Gastroesophageal sphincter (tissue), 4 donors: ENCODE data around the gene HECTD1. TPM values are rescaled to one million over a fixed set of nuclear protein-coding genes. Genes with fewer than 3 reads are reported as not detected.

Experiments
- ATAC-seq: fragments of 150-250 bp; one replicate; pipeline ENCODE4 v1.9.1; 2016; ENCODE audit warnings: mild to moderate bottlenecking, moderate library complexity
- H3K27ac ChIP-seq, 4 donors: fragments of 200-600 bp; sonication (generic) in 3 of 4; 1 replicate in 3 of 4; 2 replicates in 1 of 4; pipeline ENCODE4 v1.5.1; 2016 to 2019
- H3K27me3 ChIP-seq: fragments of 200-600 bp; sonication (generic); one replicate; pipeline ENCODE4 v1.5.1; 2019
- H3K36me3 ChIP-seq, 2 donors: fragments of 200-600 bp; sonication (generic); one replicate each; pipeline ENCODE4 v1.5.1; 2019; ENCODE audit warnings: control low read depth in 1 of 2
- H3K4me1 ChIP-seq, 3 donors: fragments of 200-600 bp; sonication (generic); 1 replicate in 2 of 3; 2 replicates in 1 of 3; pipeline ENCODE4 v1.5.1; 2016 to 2019; ENCODE audit warnings: control low read depth in 2 of 3
- H3K4me3 ChIP-seq, 2 donors: fragments of 200-600 bp; sonication (generic); one replicate each; pipeline ENCODE4 v1.5.1; 2019; ENCODE audit warnings: mild to moderate bottlenecking in 1 of 2, moderate library complexity in 1 of 2
- H3K9me3 ChIP-seq, 3 donors: fragments of 200-600 bp; sonication (generic); one replicate each; pipeline ENCODE4 v1.5.1; 2017 to 2019; ENCODE audit warnings: control low read depth in 2 of 3
- CTCF ChIP-seq, 4 experiments: fragments of 200-600 bp in 2 of 4; fragments of 450-650 bp in 2 of 4; sonication (generic) in 1 of 4; IDR thresholded peaks; one replicate each; pipeline ENCODE4 v1.5.1; 2017 to 2019; ENCODE audit warnings: antibody characterized with exemption in 4 of 4, mild to moderate bottlenecking in 2 of 4, moderate library complexity in 2 of 4
- EP300 ChIP-seq: sonication (generic); formaldehyde crosslinking; IDR thresholded peaks from one replicate; pipeline ENCODE4 v1.6.1; 2017; ENCODE audit warnings: antibody characterized with exemption, mild to moderate bottlenecking
- POLR2A ChIP-seq, 2 donors: fragments of 450-650 bp; IDR thresholded peaks; one replicate each; pipeline ENCODE4 v1.6.1; 2017; ENCODE audit warnings: antibody characterized with exemption in 2 of 2, mild to moderate bottlenecking in 2 of 2, moderate library complexity in 1 of 2
- POLR2AphosphoS5 ChIP-seq: sonication (generic); formaldehyde crosslinking; IDR thresholded peaks from one replicate; pipeline ENCODE4 v1.6.1; 2017; ENCODE audit warnings: antibody characterized with exemption
- WGBS, 2 donors: methylation state at CpG; one replicate each; pipeline ENCODE4 v1.1.5; 2018; ENCODE audit warnings: low coverage in 1 of 2; 5-methylcytosine and 5-hydroxymethylcytosine counted together
- total RNA-seq, 4 donors: library from RNA; depleted of rRNA; stranded (reverse); fragments of >200 nt; gene quantifications; one replicate each; pipeline ENCODE4 v1.1.0, GENCODE V29; 2016

The HECTD1 gene
- total RNA-seq, 4 donors from 2014 or later = 185 to 287 (median 208) TPM

- peaks cover 4 to 96% of the 10 kb centered on the region in 2 donors for H3K36me3 ChIP-seq
- H3K4me3 ChIP-seq = no peak overlapping the region
- H3K4me1 ChIP-seq = peaks cover 0 to 17% (median 0%) of the 10 kb centered on the region in 3 donors
- H3K27me3 ChIP-seq = no peaks in the 10 kb centered on the region
- H3K9me3 ChIP-seq = no peaks in the 10 kb centered on the region
- 92 to 96% methylated on average over 4 of the region's 4 CpGs for WGBS, 2 donors
- H3K27ac ChIP-seq = no peak overlapping the region
- no peak for TF ChIP-seq CTCF (IDR thresholded peaks at IDR 0.05)
- no peak for TF ChIP-seq POLR2A (IDR thresholded peaks at IDR 0.05)
- no peak for TF ChIP-seq POLR2AphosphoS5
- TF ChIP-seq EP300 = no peak
- ATAC-seq = no peak
Measured at GRCh38 chr14:31139301-31139847, 68.2 kb downstream of the HECTD1 start.

- 78 to 89% methylated on average over 1 to 2 of the region's 2 CpGs for WGBS, 2 donors
Measured at GRCh38 chr14:31138301-31138700, 69.3 kb downstream of the HECTD1 start.

DNA sequence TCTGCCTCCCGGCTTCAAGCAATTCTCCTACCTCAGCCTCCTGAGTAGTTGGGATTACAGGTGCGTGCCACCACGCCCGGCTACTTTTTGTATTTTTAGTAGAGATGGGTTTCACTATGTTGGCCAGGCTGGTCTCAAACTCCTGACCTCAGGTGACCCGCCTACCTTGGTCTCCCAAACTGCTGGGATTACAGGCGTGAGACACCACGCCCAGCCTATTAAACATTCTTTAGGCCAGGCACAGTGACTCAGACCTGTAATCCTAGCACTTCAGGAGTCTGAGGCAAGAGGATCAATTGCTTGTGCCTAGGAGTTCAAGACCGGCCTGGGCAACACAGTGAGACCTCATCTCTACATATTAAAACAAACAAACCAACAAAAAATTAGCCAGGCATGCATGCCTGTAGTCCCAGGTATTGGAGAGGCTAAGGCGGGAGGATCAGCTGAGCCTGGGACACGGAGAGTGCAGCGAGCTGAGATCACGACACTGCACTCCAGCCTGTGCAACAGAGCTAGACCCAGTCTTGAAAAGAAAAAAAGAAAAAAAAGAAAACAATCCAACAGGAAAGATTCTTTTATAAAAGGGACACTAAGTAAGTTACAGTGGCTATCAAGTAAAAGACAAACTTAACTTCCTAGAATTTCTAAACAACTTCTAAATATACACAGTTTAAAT lies 70.2 kb downstream of the HECTD1 start:
- H3K4me3 ChIP-seq = no peak overlapping the region
- no peaks in the 10 kb centered on the region for H3K9me3 ChIP-seq
- no peak for ATAC-seq
- 73 to 87% methylated on average over 5 to 8 of the region's 12 CpGs for WGBS, 2 donors
- H3K27me3 ChIP-seq = no peaks in the 10 kb centered on the region
- H3K4me1 ChIP-seq = peaks cover 0 to 17% (median 0%) of the 10 kb centered on the region in 3 donors
- peaks cover 4 to 96% of the 10 kb centered on the region in 2 donors for H3K36me3 ChIP-seq
- TF ChIP-seq EP300 (no peak), POLR2AphosphoS5 (no peak), CTCF (IDR thresholded peaks at IDR 0.05) (no peak), POLR2A (IDR thresholded peaks at IDR 0.05) (no peak)
- H3K27ac ChIP-seq = peak overlapping the region in 1 of 4 donors; percentile 49

More at GRCh38 chr14:31138301-31138700, 69.3 kb downstream of the HECTD1 start:
- Histone ChIP-seq H3K4me1 (peaks cover 0 to 17% (median 0%) of the 10 kb centered on the region in 3 donors), H3K4me3 (no peak overlapping the region), H3K36me3 (peaks cover 4 to 96% of the 10 kb centered on the region in 2 donors), H3K27ac (no peak overlapping the region), H3K9me3 (no peaks in the 10 kb centered on the region), H3K27me3 (no peaks in the 10 kb centered on the region)
- TF ChIP-seq EP300 = no peak
- TF ChIP-seq POLR2A (IDR thresholded peaks at IDR 0.05) = no peak
- TF ChIP-seq CTCF (IDR thresholded peaks at IDR 0.05) = no peak
- no peak for TF ChIP-seq POLR2AphosphoS5
- no peak for ATAC-seq

- no peaks in the 10 kb centered on the region for H3K27me3 ChIP-seq
- peaks cover 4 to 88% of the 10 kb centered on the region in 2 donors for H3K36me3 ChIP-seq
- TF ChIP-seq POLR2AphosphoS5 = no peak
- no peak for TF ChIP-seq POLR2A (IDR thresholded peaks at IDR 0.05)
- no peak for TF ChIP-seq EP300
- TF ChIP-seq CTCF (IDR thresholded peaks at IDR 0.05) = no peak
- no peaks in the 10 kb centered on the region for H3K9me3 ChIP-seq
- no peak overlapping the region for H3K4me3 ChIP-seq
- WGBS, 2 donors = 87 to 88% methylated on average over 6 of the region's 6 CpGs
- ATAC-seq = no peak
- H3K4me1 ChIP-seq = peaks cover 0 to 10% (median 0%) of the 10 kb centered on the region in 3 donors
- no peak overlapping the region for H3K27ac ChIP-seq
Measured at GRCh38 chr14:31133133-31133532, 74.5 kb downstream of the HECTD1 start.
